Activated CD4-positive, alpha-beta T cell treated with anti-CD3 and anti-CD28 coated beads, Interleukin-2, Interleukin-6, amounts not matched to agents 100 ng/mL and 50 ng/mL, durations not matched to agents 16 hours and 8 hours (primary cell): ENCODE results near the gene ALX1.
"Not testable (repeated sequence)": the region's sequence is repeated elsewhere in the genome, so short reads cannot be mapped to it uniquely, and the experiment has no call there.

Experiments
- DNase-seq: peaks from one replicate; pipeline ENCODE4 v3.0.0-alpha.2; 2020

ALX1 gene

DNA sequence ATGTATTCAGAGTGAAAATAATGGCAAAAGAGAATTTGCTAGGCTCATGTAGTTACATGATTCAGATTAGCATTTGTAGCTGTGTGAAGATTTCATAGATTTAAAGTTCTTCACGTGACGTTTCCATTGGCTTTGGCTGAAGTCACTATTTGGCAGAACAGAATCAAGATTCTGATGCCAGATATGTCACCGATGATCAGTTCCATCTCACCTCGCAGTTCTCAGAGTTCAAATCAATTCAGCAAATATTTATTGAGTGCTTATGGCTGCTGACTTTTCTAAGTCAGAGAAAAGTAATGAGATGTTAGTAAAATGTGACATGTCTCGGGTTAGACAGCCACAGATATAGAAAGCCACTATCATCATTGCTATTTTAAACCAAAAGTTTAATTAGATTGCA is 28.4 kb downstream of the ALX1 start:
- no peak for DNase-seq

DNA sequence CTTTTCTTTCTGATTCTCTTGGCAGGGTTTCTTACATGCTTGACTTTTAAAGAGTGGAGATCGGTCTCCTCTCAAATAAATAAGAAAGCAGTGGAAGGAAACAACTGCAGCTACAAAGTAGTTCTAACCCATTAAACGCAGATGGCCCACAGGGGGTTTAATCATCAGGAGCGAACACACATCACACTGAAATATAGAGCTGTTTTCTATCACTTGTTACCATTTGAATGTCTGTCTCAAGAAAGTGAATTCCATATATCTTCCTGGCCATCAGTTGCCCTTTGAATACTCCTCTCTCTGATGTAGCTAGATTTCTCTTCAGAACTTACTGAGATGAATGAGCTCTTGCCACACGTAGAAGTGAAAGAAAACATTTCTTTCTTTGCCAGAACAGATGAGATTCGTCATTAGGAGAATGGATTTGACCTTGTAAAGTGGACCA is 29.1 kb downstream of the ALX1 start:
- DNase-seq = no peak

DNA sequence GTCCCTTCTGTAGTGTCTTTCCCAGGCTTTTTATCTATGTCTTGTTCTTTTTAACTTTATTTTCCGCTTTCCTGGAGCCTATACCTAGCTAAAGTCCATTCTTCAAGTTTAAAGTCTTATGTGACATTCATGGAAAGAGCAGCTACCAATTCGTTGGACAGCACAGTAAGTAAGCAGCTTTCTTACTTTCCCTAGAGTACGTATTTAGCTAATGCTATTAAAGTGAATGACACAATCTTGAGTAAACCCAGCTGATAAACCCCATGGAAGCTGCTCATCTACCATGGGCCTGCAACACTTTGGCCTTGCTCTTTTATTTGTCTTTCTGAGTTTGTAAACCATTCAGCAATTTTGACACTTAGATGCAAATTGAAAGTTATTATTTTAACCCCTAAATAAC is 30.0 kb downstream of the ALX1 start:
- DNase-seq = no peak

DNA sequence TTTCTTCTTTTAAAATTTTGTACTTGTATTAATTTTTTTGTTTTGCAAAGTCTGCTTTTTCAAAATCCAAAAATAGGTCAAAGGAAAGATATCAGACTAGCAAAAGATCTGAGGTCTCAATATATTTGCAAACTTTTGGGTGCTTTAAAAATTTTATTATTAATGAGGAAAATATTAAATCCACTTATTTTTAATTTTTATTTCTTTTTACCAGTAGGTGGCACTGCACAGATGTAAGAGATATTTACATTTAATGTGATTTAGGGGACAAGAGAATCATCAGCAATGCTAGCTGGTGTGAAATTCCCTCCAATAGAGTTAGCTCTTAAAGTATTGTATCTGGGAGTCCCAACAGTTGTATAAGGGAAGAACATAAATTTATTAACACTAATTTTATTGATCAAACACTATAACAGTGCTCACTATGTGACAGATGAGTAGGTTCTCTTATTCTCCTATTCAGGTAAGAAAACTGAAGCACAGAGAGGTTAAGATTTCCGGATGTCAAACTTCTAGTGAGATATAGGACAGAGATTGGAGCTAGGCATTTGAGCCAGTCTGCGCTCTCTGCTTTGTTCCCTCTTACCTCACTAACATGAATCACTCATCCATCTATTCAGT is 30.5 kb downstream of the ALX1 start:
- no peak for DNase-seq

DNA sequence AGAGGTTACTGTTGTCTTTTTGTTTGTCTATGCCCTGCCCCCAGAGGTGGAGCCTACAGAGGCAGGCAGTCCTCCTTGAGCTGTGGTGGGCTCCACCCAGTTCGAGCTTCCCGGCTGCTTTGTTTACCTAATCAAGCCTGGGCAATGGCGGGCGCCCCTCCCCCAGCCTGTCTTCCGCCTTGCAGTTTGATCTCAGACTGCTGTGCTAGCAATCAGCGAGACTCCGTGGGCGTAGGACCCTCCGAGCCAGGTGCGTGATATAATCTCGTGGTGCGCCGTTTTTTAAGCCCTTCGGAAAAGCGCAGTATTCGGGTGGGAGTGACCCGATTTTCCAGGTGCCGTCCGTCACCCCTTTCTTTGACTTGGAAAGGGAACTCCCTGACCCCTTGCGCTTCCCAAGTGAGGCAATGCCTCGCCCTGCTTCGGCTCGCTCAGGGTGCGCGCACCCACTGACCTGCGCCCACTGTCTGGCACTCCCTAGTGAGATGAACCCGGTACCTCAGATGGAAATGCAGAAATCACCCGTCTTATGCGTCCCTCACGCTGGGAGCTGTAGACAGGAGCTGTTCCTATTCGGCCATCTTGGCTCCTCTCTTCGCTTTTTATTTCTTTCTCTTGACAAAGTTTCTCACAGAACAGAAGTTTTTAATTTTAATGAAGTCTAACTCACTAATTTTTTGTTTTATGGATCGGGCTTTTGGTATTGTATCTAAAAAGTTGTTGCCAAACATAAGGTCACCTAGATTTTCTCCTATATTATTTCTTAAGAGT is 38.0 kb downstream of the ALX1 start:
- DNase-seq = not testable (repeated sequence)

DNA sequence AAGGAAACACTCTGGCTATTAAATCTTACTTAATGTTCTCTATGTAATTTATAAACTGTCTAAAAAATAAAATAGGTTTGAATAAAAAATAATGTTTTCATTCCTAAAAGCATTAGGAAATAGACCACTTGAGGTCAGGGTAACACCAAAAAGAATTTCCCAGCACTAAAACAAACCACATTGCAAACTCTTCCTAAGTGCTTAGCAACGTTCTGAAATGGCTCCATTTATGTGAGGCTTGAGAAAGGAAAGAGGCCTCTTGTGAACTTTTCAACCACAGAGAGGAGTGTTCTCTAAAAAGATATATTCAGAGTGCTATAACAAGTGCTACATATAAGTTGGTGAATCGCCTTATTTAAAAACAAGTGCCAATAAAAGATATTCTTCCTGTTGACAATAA is 42.7 kb downstream of the ALX1 start:
- no peak for DNase-seq

DNA sequence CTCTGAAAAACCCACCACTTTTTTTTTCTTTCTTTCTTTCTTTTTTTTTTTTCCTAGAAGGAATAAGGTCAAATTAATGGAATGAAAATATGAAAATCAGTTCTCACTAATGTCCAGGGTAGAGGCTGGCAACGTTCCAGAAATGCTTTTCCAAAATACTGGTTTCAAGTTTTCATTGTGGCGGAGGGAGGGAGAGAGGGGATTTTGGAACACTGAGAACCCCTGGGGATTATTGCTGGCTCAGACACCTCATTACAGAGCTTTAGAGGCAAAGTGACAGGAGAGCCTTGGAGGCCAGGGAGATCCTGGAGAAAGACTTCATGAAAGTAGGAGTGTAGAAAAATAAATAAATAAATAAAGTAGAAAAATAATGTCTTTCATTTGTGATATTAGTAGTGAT is 45.4 kb downstream of the ALX1 start:
- no peak for DNase-seq

DNA sequence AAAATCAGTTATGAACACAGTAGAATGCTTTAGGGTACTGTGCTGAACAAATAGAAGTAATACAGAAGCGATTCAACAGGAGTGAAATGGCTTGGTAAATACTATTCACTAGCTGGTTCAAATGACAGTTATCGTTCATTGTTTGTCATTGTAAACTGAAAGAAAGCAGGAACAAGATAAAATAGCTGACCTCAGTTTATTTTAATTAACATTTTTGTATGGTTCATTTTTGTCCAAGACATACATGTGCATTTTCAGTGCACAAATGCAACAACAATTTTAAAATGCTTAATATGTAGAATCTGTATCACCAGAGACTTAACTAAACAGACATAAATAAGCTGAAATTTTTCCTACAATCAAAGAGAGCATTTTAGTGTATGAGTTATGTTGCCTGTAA is 49.9 kb downstream of the ALX1 start:
- DNase-seq = no peak

DNA sequence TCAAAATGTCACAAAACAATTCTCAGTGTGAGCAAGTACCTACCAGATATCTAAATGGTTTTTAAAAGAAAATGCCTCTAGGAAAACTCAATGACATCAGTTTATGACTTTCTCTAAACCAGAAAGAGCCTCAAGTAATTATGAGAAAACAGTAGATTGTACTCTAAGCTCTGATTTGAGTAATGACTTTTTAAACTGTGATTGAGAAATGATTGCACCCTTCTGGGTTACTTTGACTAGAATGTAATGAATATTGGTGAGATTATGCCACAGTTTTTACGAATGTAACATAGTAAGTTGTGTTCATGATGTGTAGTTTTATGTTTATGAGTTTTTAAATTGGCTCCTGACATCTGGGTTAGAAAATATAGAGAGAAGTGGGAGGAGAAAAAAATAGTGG is 68.8 kb downstream of the ALX1 start:
- DNase-seq = no peak

DNA sequence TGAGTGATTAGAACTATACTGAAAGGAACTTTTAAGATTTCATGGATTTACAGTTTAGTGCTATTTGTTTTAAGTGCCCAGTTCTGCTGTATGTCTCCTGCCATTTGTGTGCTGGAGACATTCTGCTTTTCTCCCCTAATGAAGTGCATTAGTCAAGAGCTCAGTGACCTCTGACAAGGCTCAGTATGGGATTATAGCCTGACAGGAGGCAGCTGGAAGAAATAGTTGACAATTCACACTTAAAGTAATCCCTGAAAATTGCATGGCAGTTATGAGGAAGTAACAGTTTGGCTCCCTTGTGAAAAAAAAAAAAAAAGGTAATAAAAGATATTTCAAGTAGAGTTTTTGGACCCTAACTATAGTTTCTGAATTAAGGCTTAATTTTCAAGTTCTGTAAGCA is 70.3 kb downstream of the ALX1 start:
- no peak for DNase-seq
